HepG2 (cell line): Measurements from ENCODE around the gene PCDHA12. TPM values are rescaled to one million over a fixed set of nuclear protein-coding genes. Genes with fewer than 3 reads are reported as not detected.

ENCODE experiments used
- REST ChIP-seq, 2 experiments: IDR thresholded peaks; 2 replicates each; pipeline ENCODE4 v1.6.1; 2011 to 2012; ENCODE audit warnings: low read length in 2 of 2, borderline replicate concordance in 1 of 2, low read depth in 1 of 2, mild to moderate bottlenecking in 1 of 2, moderate library complexity in 1 of 2
- polyA plus RNA-seq, 8 experiments: library from polyadenylated mRNA; depleted of rRNA in 3 of 8; stranded (reverse) in 7 of 8; unstranded in 1 of 8; fragments of >200 nt; fragmentation: Illumina TruSeq in 4 of 8; extraction: Trizol in 4 of 8; gene quantifications; 2 replicates each; pipeline versions ENCODE4 v1.2.1 to v1.2.3, GENCODE V29; 2011 to 2016; ENCODE audit warnings: low read depth in 4 of 8, missing spikeins in 1 of 8, mixed read lengths in 1 of 8; ENCODE audit not compliant: insufficient read depth in 1 of 8
- total RNA-seq, 5 experiments: library from RNA; depleted of rRNA; stranded (reverse); fragments of >200 nt; fragmentation: Illumina TruSeq; extraction: Trizol; gene quantifications; 2 replicates each; pipeline ENCODE4 v1.2.3, GENCODE V29; 2016; ENCODE audit warnings: low read depth in 1 of 5
- TF ChIP-seq, protein P1 (sequence below): sonication (generic); formaldehyde crosslinking; IDR thresholded peaks from 2 replicates; pipeline ENCODE4 v1.4.0; 2020; ENCODE audit warnings: missing genetic modification reagents; ENCODE audit errors: not compliant biosample characterization

PCDHA12 gene
- total and polyA plus RNA-seq, 2 of the 13 experiments (the other 11 are each of a cell fraction or from before 2014, with no cell fraction given) = not detected

- TF ChIP-seq, protein P1, sequence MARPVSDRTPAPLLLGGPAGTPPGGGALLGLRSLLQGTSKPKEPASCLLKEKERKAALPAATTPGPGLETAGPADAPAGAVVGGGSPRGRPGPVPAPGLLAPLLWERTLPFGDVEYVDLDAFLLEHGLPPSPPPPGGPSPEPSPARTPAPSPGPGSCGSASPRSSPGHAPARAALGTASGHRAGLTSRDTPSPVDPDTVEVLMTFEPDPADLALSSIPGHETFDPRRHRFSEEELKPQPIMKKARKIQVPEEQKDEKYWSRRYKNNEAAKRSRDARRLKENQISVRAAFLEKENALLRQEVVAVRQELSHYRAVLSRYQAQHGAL (CRISPR knock-in tag) = no peak
- no peak for TF ChIP-seq REST (IDR thresholded peaks at IDR 0.05; ENCODE audit: borderline replicate concordance in 1 of 2, low read depth in 1 of 2, low read length in 2 of 2)
- TF ChIP-seq, all 625 proteins: peak for 0
These were observed 52.1 kb downstream of the PCDHA12 start (continued) for GRCh38 chr5:140927228-140927573.

Other genes starting within 250 kb of the PCDHA12 start
- 0.70 and 1.7 TPM in 2 replicates for gene CD14, start 242.1 kb upstream of the PCDHA12 start, total RNA-seq (2016; rRNA removed; fragmentation: Illumina TruSeq; extraction: Trizol)
- gene CD14, start 242.1 kb upstream of the PCDHA12 start, polyA plus RNA-seq (2011; rRNA removed) = 4.7 and 9.8 TPM in 2 replicates
- 8.2 and 16.6 TPM in 2 replicates for gene TMCO6, start 235.9 kb upstream of the PCDHA12 start, total RNA-seq (2016; rRNA removed; fragmentation: Illumina TruSeq; extraction: Trizol)
- 28.2 and 36.3 TPM in 2 replicates for gene TMCO6, start 235.9 kb upstream of the PCDHA12 start, polyA plus RNA-seq (2011; rRNA removed)
- gene NDUFA2, start 227.7 kb upstream of the PCDHA12 start, total RNA-seq (2016; rRNA removed; fragmentation: Illumina TruSeq; extraction: Trizol) = 97.2 and 103 TPM in 2 replicates
- 94.9 and 105 TPM in 2 replicates for gene NDUFA2, start 227.7 kb upstream of the PCDHA12 start, polyA plus RNA-seq (2011; rRNA removed)
- gene IK, start 227.5 kb upstream of the PCDHA12 start, total RNA-seq (2016; rRNA removed; fragmentation: Illumina TruSeq; extraction: Trizol) = 67.5 and 86.4 TPM in 2 replicates
- gene IK, start 227.5 kb upstream of the PCDHA12 start, polyA plus RNA-seq (2011; rRNA removed) = 63.7 and 65.3 TPM in 2 replicates
- gene WDR55, start 210.4 kb upstream of the PCDHA12 start, total RNA-seq (2016; rRNA removed; fragmentation: Illumina TruSeq; extraction: Trizol) = 18.2 and 18.5 TPM in 2 replicates
- 17.7 and 23.4 TPM in 2 replicates for gene WDR55, start 210.4 kb upstream of the PCDHA12 start, polyA plus RNA-seq (2011; rRNA removed)
- 0.17 and 0.55 TPM in 2 replicates for gene DND1, start 201.7 kb upstream of the PCDHA12 start, total RNA-seq (2016; rRNA removed; fragmentation: Illumina TruSeq; extraction: Trizol)
- gene DND1, start 201.7 kb upstream of the PCDHA12 start, polyA plus RNA-seq (2011; rRNA removed) = 0.48 and 1.3 TPM in 2 replicates
- 66.2 and 78.8 TPM in 2 replicates for gene HARS1, start 183.9 kb upstream of the PCDHA12 start, total RNA-seq (2016; rRNA removed; fragmentation: Illumina TruSeq; extraction: Trizol)
- gene HARS1, start 183.9 kb upstream of the PCDHA12 start, polyA plus RNA-seq (2011; rRNA removed) = 36.9 and 37.2 TPM in 2 replicates
- gene HARS2, start 183.9 kb upstream of the PCDHA12 start, total RNA-seq (2016; rRNA removed; fragmentation: Illumina TruSeq; extraction: Trizol) = 25.8 and 28.3 TPM in 2 replicates
- 17.6 and 17.9 TPM in 2 replicates for gene HARS2, start 183.9 kb upstream of the PCDHA12 start, polyA plus RNA-seq (2011; rRNA removed)
- gene ZMAT2, start 174.9 kb upstream of the PCDHA12 start, total RNA-seq (2016; rRNA removed; fragmentation: Illumina TruSeq; extraction: Trizol) = 92.8 and 141 TPM in 2 replicates
- 25.2 and 35.4 TPM in 2 replicates for gene ZMAT2, start 174.9 kb upstream of the PCDHA12 start, polyA plus RNA-seq (2011; rRNA removed)
- not detected in 2 replicates for gene PCDHA1, start 89.2 kb upstream of the PCDHA12 start, total RNA-seq (2016; rRNA removed; fragmentation: Illumina TruSeq; extraction: Trizol)
- gene PCDHA1, start 89.2 kb upstream of the PCDHA12 start, polyA plus RNA-seq (2011; rRNA removed) = not detected in 2 replicates
- not detected in 2 replicates for gene PCDHA2, start 80.5 kb upstream of the PCDHA12 start, total RNA-seq (2016; rRNA removed; fragmentation: Illumina TruSeq; extraction: Trizol)
- not detected in 2 replicates for gene PCDHA2, start 80.5 kb upstream of the PCDHA12 start, polyA plus RNA-seq (2011; rRNA removed)
- gene PCDHA3, start 74.3 kb upstream of the PCDHA12 start, total RNA-seq (2016; rRNA removed; fragmentation: Illumina TruSeq; extraction: Trizol) = not detected in 2 replicates
- not detected in 2 replicates for gene PCDHA3, start 74.3 kb upstream of the PCDHA12 start, polyA plus RNA-seq (2011; rRNA removed)
- gene PCDHA4, start 68.2 kb upstream of the PCDHA12 start, total RNA-seq (2016; rRNA removed; fragmentation: Illumina TruSeq; extraction: Trizol) = not detected in 2 replicates
- not detected in 2 replicates for gene PCDHA4, start 68.2 kb upstream of the PCDHA12 start, polyA plus RNA-seq (2011; rRNA removed)
- gene PCDHA5, start 53.7 kb upstream of the PCDHA12 start, total RNA-seq (2016; rRNA removed; fragmentation: Illumina TruSeq; extraction: Trizol) = not detected in 2 replicates
- gene PCDHA5, start 53.7 kb upstream of the PCDHA12 start, polyA plus RNA-seq (2011; rRNA removed) = not detected in 2 replicates
- not detected in 2 replicates for gene PCDHA6, start 47.3 kb upstream of the PCDHA12 start, total RNA-seq (2016; rRNA removed; fragmentation: Illumina TruSeq; extraction: Trizol)
- not detected in 2 replicates for gene PCDHA6, start 47.3 kb upstream of the PCDHA12 start, polyA plus RNA-seq (2011; rRNA removed)
- 0.28 and 0.53 TPM in 2 replicates for gene PCDHA7, start 41.0 kb upstream of the PCDHA12 start, total RNA-seq (2016; rRNA removed; fragmentation: Illumina TruSeq; extraction: Trizol)
- gene PCDHA7, start 41.0 kb upstream of the PCDHA12 start, polyA plus RNA-seq (2011; rRNA removed) = 0.49 and 0.54 TPM in 2 replicates
- 0.07 and 0.11 TPM in 2 replicates for gene PCDHA8, start 34.1 kb upstream of the PCDHA12 start, total RNA-seq (2016; rRNA removed; fragmentation: Illumina TruSeq; extraction: Trizol)
- 0.03 and 0.04 TPM in 2 replicates for gene PCDHA8, start 34.1 kb upstream of the PCDHA12 start, polyA plus RNA-seq (2011; rRNA removed)
- gene PCDHA9, start 26.9 kb upstream of the PCDHA12 start, total RNA-seq (2016; rRNA removed; fragmentation: Illumina TruSeq; extraction: Trizol) = 0.03 TPM in 1 of 2 replicates, not detected in the other
- 0.03 and 0.04 TPM in 2 replicates for gene PCDHA9, start 26.9 kb upstream of the PCDHA12 start, polyA plus RNA-seq (2011; rRNA removed)
- 0.02 TPM in 1 of 2 replicates, not detected in the other for gene PCDHA10, start 19.4 kb upstream of the PCDHA12 start, total RNA-seq (2016; rRNA removed; fragmentation: Illumina TruSeq; extraction: Trizol)
- gene PCDHA10, start 19.4 kb upstream of the PCDHA12 start, polyA plus RNA-seq (2011; rRNA removed) = 0.01 and 0.03 TPM in 2 replicates
- gene PCDHA11, start 6.4 kb upstream of the PCDHA12 start, total RNA-seq (2016; rRNA removed; fragmentation: Illumina TruSeq; extraction: Trizol) = 0.07 and 0.29 TPM in 2 replicates
- 0.05 TPM in 1 of 2 replicates, not detected in the other for gene PCDHA11, start 6.4 kb upstream of the PCDHA12 start, polyA plus RNA-seq (2011; rRNA removed)
- 0.04 TPM in 1 of 2 replicates, not detected in the other for gene PCDHA13, start 6.8 kb downstream of the PCDHA12 start, total RNA-seq (2016; rRNA removed; fragmentation: Illumina TruSeq; extraction: Trizol)
- gene PCDHA13, start 6.8 kb downstream of the PCDHA12 start, polyA plus RNA-seq (2011; rRNA removed) = 0.03 TPM in 1 of 2 replicates, not detected in the other
- 0.04 TPM in 1 of 2 replicates, not detected in the other for gene PCDHAC1, start 51.0 kb downstream of the PCDHA12 start, total RNA-seq (2016; rRNA removed; fragmentation: Illumina TruSeq; extraction: Trizol)
- gene PCDHAC1, start 51.0 kb downstream of the PCDHA12 start, polyA plus RNA-seq (2011; rRNA removed) = 0.03 TPM in 1 of 2 replicates, not detected in the other
- not detected in 2 replicates for gene PCDHAC2, start 91.2 kb downstream of the PCDHA12 start, total RNA-seq (2016; rRNA removed; fragmentation: Illumina TruSeq; extraction: Trizol)
- gene PCDHAC2, start 91.2 kb downstream of the PCDHA12 start, polyA plus RNA-seq (2011; rRNA removed) = not detected in 2 replicates
- not detected in 2 replicates for gene PCDHB1, start 176.1 kb downstream of the PCDHA12 start, total RNA-seq (2016; rRNA removed; fragmentation: Illumina TruSeq; extraction: Trizol)
- not detected in 2 replicates for gene PCDHB1, start 176.1 kb downstream of the PCDHA12 start, polyA plus RNA-seq (2011; rRNA removed)
- 3.6 and 7.1 TPM in 2 replicates for gene PCDHB2, start 219.3 kb downstream of the PCDHA12 start, total RNA-seq (2016; rRNA removed; fragmentation: Illumina TruSeq; extraction: Trizol)
- 7.5 and 8.1 TPM in 2 replicates for gene PCDHB2, start 219.3 kb downstream of the PCDHA12 start, polyA plus RNA-seq (2011; rRNA removed)
- gene PCDHB3, start 225.2 kb downstream of the PCDHA12 start, total RNA-seq (2016; rRNA removed; fragmentation: Illumina TruSeq; extraction: Trizol) = 0.27 and 0.29 TPM in 2 replicates
- 0.25 and 0.31 TPM in 2 replicates for gene PCDHB3, start 225.2 kb downstream of the PCDHA12 start, polyA plus RNA-seq (2011; rRNA removed)
- gene PCDHB4, start 246.5 kb downstream of the PCDHA12 start, total RNA-seq (2016; rRNA removed; fragmentation: Illumina TruSeq; extraction: Trizol) = 0.13 TPM in 1 of 2 replicates, not detected in the other
- gene PCDHB4, start 246.5 kb downstream of the PCDHA12 start, polyA plus RNA-seq (2011; rRNA removed) = 0.08 and 0.13 TPM in 2 replicates